ENCODE results near the gene ZBTB12.
A peak's percentile ranks its signal among the peaks of the same experiment; 100 is the strongest.

The ZBTB12 gene

DNA sequence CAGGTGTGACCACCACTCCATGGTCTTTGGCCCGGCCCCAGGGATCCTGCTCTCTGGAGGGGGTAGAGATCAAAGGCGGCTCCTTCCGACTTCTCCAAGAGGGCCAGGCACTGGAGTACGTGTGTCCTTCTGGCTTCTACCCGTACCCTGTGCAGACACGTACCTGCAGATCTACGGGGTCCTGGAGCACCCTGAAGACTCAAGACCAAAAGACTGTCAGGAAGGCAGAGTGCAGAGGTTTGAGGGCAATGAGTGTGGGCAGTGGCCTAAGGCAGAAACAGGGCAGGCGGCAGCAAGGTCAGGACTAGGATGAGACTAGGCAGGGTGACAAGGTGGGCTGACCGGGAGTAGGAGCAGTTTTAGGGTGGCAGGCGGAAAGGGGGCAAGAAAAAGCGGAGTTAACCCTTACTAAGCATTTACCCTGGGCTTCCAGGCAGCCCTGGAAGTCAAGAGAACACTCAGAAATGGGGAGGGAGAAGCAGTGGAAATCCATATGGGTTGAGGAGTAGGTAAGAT lies 44.5 kb upstream of the ZBTB12 start:
- H3K4me3 ChIP-seq (ENCODE audit: low read depth, low read length) = no peak overlapping the region
- DNase-seq (ENCODE audit: low read depth) = no peak
- no peak for TF ChIP-seq CTCF (conservative IDR thresholded peaks at IDR 0.05; ENCODE audit: low read depth, low read length)

DNA sequence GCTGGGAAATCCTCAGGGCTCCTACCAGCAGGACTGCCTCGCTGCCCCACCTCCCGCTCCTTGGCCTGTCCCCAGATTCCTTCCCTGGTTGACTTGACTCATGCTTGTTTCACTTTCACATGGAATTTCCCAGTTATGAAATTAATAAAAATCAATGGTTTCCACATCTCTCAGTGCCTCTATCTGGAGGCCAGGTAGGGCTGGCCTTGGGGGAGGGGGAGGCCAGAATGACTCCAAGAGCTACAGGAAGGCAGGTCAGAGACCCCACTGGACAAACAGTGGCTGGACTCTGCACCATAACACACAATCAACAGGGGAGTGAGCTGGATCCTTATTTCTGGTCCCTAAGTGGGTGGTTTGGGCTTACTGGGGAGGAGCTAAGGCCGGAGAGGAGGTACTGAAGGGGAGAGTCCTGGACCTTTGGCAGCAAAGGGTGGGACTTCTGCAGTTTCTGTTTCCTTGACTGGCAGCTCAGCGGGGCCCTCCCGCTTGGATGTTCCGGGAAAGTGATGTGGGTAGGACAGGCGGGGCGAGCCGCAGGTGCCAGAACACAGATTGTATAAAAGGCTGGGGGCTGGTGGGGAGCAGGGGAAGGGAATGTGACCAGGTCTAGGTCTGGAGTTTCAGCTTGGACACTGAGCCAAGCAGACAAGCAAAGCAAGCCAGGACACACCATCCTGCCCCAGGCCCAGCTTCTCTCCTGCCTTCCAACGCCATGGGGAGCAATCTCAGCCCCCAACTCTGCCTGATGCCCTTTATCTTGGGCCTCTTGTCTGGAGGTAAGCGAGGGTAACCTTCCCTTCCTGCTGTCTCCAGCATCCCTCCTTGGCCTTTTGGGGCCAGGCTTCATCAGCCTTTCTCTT lies 43.9 kb upstream of the ZBTB12 start, which contains the start of gene CFB:
TSS of gene CFB (plus strand) at position 589 of the 863 bp plus-strand sequence. CDS start at position 716, 127 bp downstream.
- TF ChIP-seq CTCF (conservative IDR thresholded peaks at IDR 0.05; ENCODE audit: low read depth, low read length) = no peak
- peak within 1 kb of the TSS; percentile 22 for H3K4me3 ChIP-seq (ENCODE audit: low read depth, low read length)
- peak; percentile 90 for DNase-seq (ENCODE audit: low read depth)

DNA sequence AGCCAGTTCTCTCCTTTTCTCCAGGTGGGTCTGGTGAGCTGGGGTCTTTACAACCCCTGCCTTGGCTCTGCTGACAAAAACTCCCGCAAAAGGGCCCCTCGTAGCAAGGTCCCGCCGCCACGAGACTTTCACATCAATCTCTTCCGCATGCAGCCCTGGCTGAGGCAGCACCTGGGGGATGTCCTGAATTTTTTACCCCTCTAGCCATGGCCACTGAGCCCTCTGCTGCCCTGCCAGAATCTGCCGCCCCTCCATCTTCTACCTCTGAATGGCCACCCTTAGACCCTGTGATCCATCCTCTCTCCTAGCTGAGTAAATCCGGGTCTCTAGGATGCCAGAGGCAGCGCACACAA lies 43.2 kb upstream of the ZBTB12 start:
- H3K4me3 ChIP-seq (ENCODE audit: low read depth, low read length) = no peak overlapping the region
- no peak for DNase-seq (ENCODE audit: low read depth)

GRCh38 chr6:31943742-31944141 lies 41.9 kb upstream of the ZBTB12 start:
- no peak for TF ChIP-seq CTCF (conservative IDR thresholded peaks at IDR 0.05; ENCODE audit: low read depth, low read length)
- H3K4me3 ChIP-seq (ENCODE audit: low read depth, low read length) = no peak overlapping the region
- DNase-seq (ENCODE audit: low read depth) = no peak

More for the DNA sequence above, 43.2 kb upstream of the ZBTB12 start:
- no peak for TF ChIP-seq CTCF (conservative IDR thresholded peaks at IDR 0.05; ENCODE audit: low read depth, low read length)

DNA sequence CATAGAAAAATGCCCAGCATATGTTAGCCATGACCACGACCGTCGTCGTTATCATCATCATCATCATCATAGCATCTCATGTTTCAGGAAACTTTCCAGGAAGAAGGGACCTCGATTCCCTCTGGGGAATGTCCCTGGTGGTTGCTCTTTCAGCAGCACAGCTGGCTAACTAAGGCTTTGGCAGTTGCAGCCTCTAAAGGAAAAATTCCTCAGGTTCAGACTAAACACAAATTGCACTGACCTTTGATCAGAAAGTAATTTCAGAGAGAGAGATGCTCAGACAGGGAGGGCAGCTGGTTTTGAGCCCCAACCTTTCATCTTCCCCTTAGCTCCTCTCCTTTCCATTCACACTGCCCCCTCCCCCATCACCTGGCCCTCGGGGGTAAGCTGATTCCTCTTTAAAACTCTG lies 38.4 kb upstream of the ZBTB12 start:
- DNase-seq (ENCODE audit: low read depth) = peak; percentile 52
- H3K4me3 ChIP-seq (ENCODE audit: low read depth, low read length) = no peak overlapping the region
- TF ChIP-seq CTCF (conservative IDR thresholded peaks at IDR 0.05; ENCODE audit: low read depth, low read length) = peak; percentile 27

DNA sequence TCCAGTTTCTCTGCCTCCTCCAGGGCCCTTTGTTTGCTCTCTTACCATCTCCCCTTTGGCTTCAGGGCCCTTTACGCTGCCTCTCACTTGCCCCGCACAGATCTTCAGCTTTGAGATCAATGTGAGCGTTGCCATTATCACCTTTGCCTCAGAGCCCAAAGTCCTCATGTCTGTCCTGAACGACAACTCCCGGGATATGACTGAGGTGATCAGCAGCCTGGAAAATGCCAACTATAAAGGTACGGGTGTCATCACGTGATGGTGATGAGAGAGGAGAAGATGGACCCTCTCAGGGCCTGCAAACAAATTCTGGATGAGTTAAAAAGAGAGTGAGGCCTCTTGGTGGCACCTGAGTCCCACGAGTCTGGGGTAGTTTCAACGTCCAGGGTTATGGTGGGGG lies 33.9 kb upstream of the ZBTB12 start:
- no peak for TF ChIP-seq CTCF (conservative IDR thresholded peaks at IDR 0.05; ENCODE audit: low read depth, low read length)

GRCh38 chr6:31935021-31935420 lies 33.1 kb upstream of the ZBTB12 start:
- no peak for TF ChIP-seq CTCF (conservative IDR thresholded peaks at IDR 0.05; ENCODE audit: low read depth, low read length)
- no peak overlapping the region for H3K4me3 ChIP-seq (ENCODE audit: low read depth, low read length)
- DNase-seq (ENCODE audit: low read depth) = no peak

More for the DNA sequence above, 33.9 kb upstream of the ZBTB12 start:
- no peak for DNase-seq (ENCODE audit: low read depth)
- no peak overlapping the region for H3K4me3 ChIP-seq (ENCODE audit: low read depth, low read length)
